Fibroblast of mammary gland (primary cell): ENCODE results near the gene ACKR3.

ENCODE experiments used
- DNase-seq: peaks from one replicate; pipeline ENCODE4 v3.0.0-alpha.2; 2010; ENCODE audit warnings: low read depth
- H3K4me3 ChIP-seq: 2 replicates; pipeline ENCODE4 v1.5.1; 2011; ENCODE audit warnings: low read depth, mild to moderate bottlenecking, low read length, moderate library complexity; ENCODE audit not compliant: control insufficient read depth
- CTCF ChIP-seq: conservative IDR thresholded peaks from 2 replicates; pipeline ENCODE4 v1.5.1; 2011; ENCODE audit warnings: low read depth, low read length, inconsistent platforms; ENCODE audit not compliant: control insufficient read depth, insufficient read depth

The ACKR3 gene

GRCh38 chr2:236605345-236605734, 35.7 kb downstream of the ACKR3 start:
- H3K4me3 ChIP-seq: no peak overlapping the region
- DNase-seq: no peak
- TF ChIP-seq CTCF: no peak

- H3K4me3 ChIP-seq: no peak overlapping the region
- TF ChIP-seq CTCF: no peak
- DNase-seq: no peak
Observed at GRCh38 chr2:236606023-236606422, 36.4 kb downstream of the ACKR3 start.

GRCh38 chr2:236607471-236608187, 38.0 kb downstream of the ACKR3 start:
- peak; percentile 73 for DNase-seq
- no peak for TF ChIP-seq CTCF
- H3K4me3 ChIP-seq: no peak overlapping the region

- DNase-seq: peak; percentile 20
- no peak for TF ChIP-seq CTCF
- no peak overlapping the region for H3K4me3 ChIP-seq
Observed at GRCh38 chr2:236608188-236608525, 38.5 kb downstream of the ACKR3 start.

GRCh38 chr2:236608710-236609109, 39.1 kb downstream of the ACKR3 start:
- no peak overlapping the region for H3K4me3 ChIP-seq
- no peak for DNase-seq
- TF ChIP-seq CTCF: no peak

GRCh38 chr2:236610991-236611821, 41.6 kb downstream of the ACKR3 start:
- TF ChIP-seq CTCF: no peak
- peak; percentile 23 for DNase-seq
- H3K4me3 ChIP-seq: no peak overlapping the region
